Inflammatory macrophage (primary cell): ENCODE results near the gene ZBED4.
"Not testable (repeated sequence)": the region's sequence is repeated elsewhere in the genome, so short reads cannot be mapped to it uniquely, and the experiment has no call there.

Experiments used
- DNase-seq, 2 donors: peaks; one replicate each; pipeline ENCODE4 v3.0.0-alpha.2; 2020 to 2022

ZBED4 gene

GRCh38 chr22:49827271-49827852, 26.3 kb upstream of the ZBED4 start:
- peak; percentile 6 to 41 for DNase-seq

- peak; percentile 66 to 80 for DNase-seq
Observed at GRCh38 chr22:49827853-49828598, 25.6 kb upstream of the ZBED4 start, which contains the start of gene BRD1. BRD1 (minus strand) TSS chr22:49827873; CDS start chr22:49824317, 3,556 bp downstream.

GRCh38 chr22:49828599-49828965, 25.1 kb upstream of the ZBED4 start:
- no peak for DNase-seq

- DNase-seq, result no peak
Observed at GRCh38 chr22:49829044-49829853, 24.4 kb upstream of the ZBED4 start.

GRCh38 chr22:49833340-49834007, 20.2 kb upstream of the ZBED4 start:
- DNase-seq, result no peak

GRCh38 chr22:49838771-49839717, 14.6 kb upstream of the ZBED4 start:
- DNase-seq, result peak in 1 of 2 donors; percentile 64

GRCh38 chr22:49845241-49845640, 8.4 kb upstream of the ZBED4 start:
- no peak for DNase-seq

GRCh38 chr22:49845666-49846459, 7.8 kb upstream of the ZBED4 start:
- DNase-seq, result no peak

- peak; percentile 69 to 79 for DNase-seq
Observed at GRCh38 chr22:49847751-49848689, 5.6 kb upstream of the ZBED4 start.

- peak in 1 of 2 donors; percentile 22 for DNase-seq
Observed at GRCh38 chr22:49848690-49849160, 4.9 kb upstream of the ZBED4 start.

GRCh38 chr22:49849161-49850020, 4.3 kb upstream of the ZBED4 start:
- no peak for DNase-seq

GRCh38 chr22:49850021-49850911, 3.4 kb upstream of the ZBED4 start:
- DNase-seq, result no peak

- no peak for DNase-seq
Observed at GRCh38 chr22:49850959-49851802, 2.5 kb upstream of the ZBED4 start.

- DNase-seq, result not testable (repeated sequence)
Observed at GRCh38 chr22:49852568-49852897, 1.1 kb upstream of the ZBED4 start.

- peak; percentile 35 to 48 for DNase-seq
Observed at GRCh38 chr22:49853981-49854831, 562 bp downstream of the ZBED4 start.
